HepG2 (cell line): ENCODE data around the gene OPN1SW. TPM values are rescaled to one million over a fixed set of nuclear protein-coding genes. Genes with fewer than 3 reads are reported as not detected.

Experiments
- ATAC-seq: fragments of 200-7000 bp; cut with Tn5 transposase; 3 replicates; pipeline ENCODE4 v1.9.1; 2020; ENCODE audit warnings: mild to moderate bottlenecking, moderate library complexity
- BruUV-seq: library from RNA; stranded (reverse); fragments of 400-500 nt; replicated peaks from 2 replicates; lab custom pipeline; 2021; lab: Mats Ljungman, UMichigan
- CTCF ChIA-PET: fragments of 300-600 bp; formaldehyde crosslinking; extraction: SDS; loops from one replicate; lab custom pipeline; 2021; ENCODE audit warnings: low total read pairs, inconsistent platforms, low intra/inter-chr PET ratio; lab: Yijun Ruan, JAX
- POLR2A ChIA-PET: fragments of 350-600 bp; sonication (Branson Sonifier 250); formaldehyde crosslinking; loops from one replicate; lab custom pipeline; 2020; ENCODE audit warnings: antibody characterized with exemption, inconsistent platforms; lab: Yijun Ruan, JAX
- DNase-seq: peaks from one replicate; pipeline ENCODE4 v3.0.0-alpha.2; 2015; ENCODE audit warnings: low spot score
- FAIRE-seq: peaks from 3 replicates; lab custom pipeline; 2011; peaks lifted over from hg19 to GRCh38; lab: Jason Lieb, UNC
- H2AFZ ChIP-seq: one replicate; pipeline ENCODE4 v1.6.1; 2011; ENCODE audit warnings: low read length, inconsistent platforms
- H3K27ac ChIP-seq: fragments of 300-600 bp; 3 replicates; pipeline ENCODE4 v1.8.0; 2011; ENCODE audit warnings: mixed run types, mild to moderate bottlenecking, mixed read lengths, low read length, inconsistent platforms; ENCODE audit not compliant: insufficient read depth; ENCODE audit errors: extremely low read length
- H3K27me3 ChIP-seq, 2 experiments: fragments of 200-600 bp in 1 of 2; 2 replicates in 1 of 2; 3 replicates in 1 of 2; pipeline versions ENCODE4 v1.6.0 to v1.8.0; 2011; ENCODE audit warnings: low read length in 2 of 2, mild to moderate bottlenecking in 2 of 2, moderate library complexity in 2 of 2, inconsistent platforms in 1 of 2; ENCODE audit not compliant: insufficient read depth in 2 of 2, control insufficient read depth in 1 of 2
- H3K36me3 ChIP-seq, 2 experiments: fragments of 200-600 bp in 1 of 2; replicated peaks in 1 of 2; 2 replicates in 1 of 2; 3 replicates in 1 of 2; pipeline versions ENCODE4 v1.5.1 to v1.8.0; 2011; ENCODE audit warnings: low read length in 2 of 2, inconsistent platforms in 1 of 2; ENCODE audit not compliant: insufficient read depth in 2 of 2, control insufficient read depth in 1 of 2
- H3K4me1 ChIP-seq: 2 replicates; pipeline ENCODE4 v1.5.1; 2012; ENCODE audit warnings: low read length, inconsistent platforms; ENCODE audit not compliant: insufficient read depth
- H3K4me2 ChIP-seq: 2 replicates; pipeline ENCODE4 v1.6.0; 2011; ENCODE audit warnings: low read depth, low read length, inconsistent platforms
- H3K4me3 ChIP-seq, 3 experiments: fragments of 200-600 bp in 1 of 3; sonication (generic), shearing (Covaris generic) in 1 of 3; replicated peaks in 1 of 3; 2 replicates each; pipeline ENCODE4 v1.5.1; 2011 to 2016; ENCODE audit warnings: low read length in 3 of 3, inconsistent platforms in 2 of 3, low read depth in 2 of 3, mild to moderate bottlenecking in 2 of 3, control low read depth in 1 of 3, mixed read lengths in 1 of 3; ENCODE audit not compliant: insufficient read depth in 1 of 3
- H3K79me2 ChIP-seq: one replicate; pipeline ENCODE4 v1.6.1; 2011; ENCODE audit warnings: low read length, inconsistent platforms; ENCODE audit not compliant: insufficient read depth
- H3K9ac ChIP-seq: 2 replicates; pipeline ENCODE4 v1.6.0; 2011; ENCODE audit warnings: mild to moderate bottlenecking, low read depth, low read length, inconsistent platforms; ENCODE audit not compliant: insufficient read depth
- H3K9me3 ChIP-seq: 2 replicates; pipeline ENCODE4 v1.5.1; 2012; ENCODE audit warnings: mild to moderate bottlenecking, low read length
- H4K20me1 ChIP-seq: 2 replicates; pipeline ENCODE4 v1.6.0; 2011; ENCODE audit warnings: inconsistent platforms, mild to moderate bottlenecking, low read length, moderate library complexity; ENCODE audit not compliant: insufficient read depth
- ELF3 ChIP-seq: IDR thresholded peaks from 2 replicates; pipeline ENCODE4 v1.6.1; 2016; ENCODE audit warnings: missing genetic modification reagents, missing compliant biosample characterization
- KDM4B ChIP-seq: sonication (generic); formaldehyde crosslinking; IDR thresholded peaks from 2 replicates; pipeline ENCODE4 v1.4.0; 2020; ENCODE audit warnings: missing genetic modification reagents
- MAFF ChIP-seq: IDR thresholded peaks from 2 replicates; pipeline ENCODE4 v1.6.1; 2011; ENCODE audit warnings: low read depth, low read length, improper control_type of control experiment
- MAFK ChIP-seq, 2 experiments: IDR thresholded peaks in 1 of 2; conservative IDR thresholded peaks in 1 of 2; 2 replicates each; pipeline ENCODE4 v1.6.1; 2011; ENCODE audit warnings: improper control_type of control experiment in 2 of 2, low read length in 2 of 2
- NFKBIZ ChIP-seq: IDR thresholded peaks from 2 replicates; pipeline ENCODE4 v1.6.1; 2018; ENCODE audit warnings: missing genetic modification reagents, missing compliant biosample characterization
- POLR2AphosphoS5 ChIP-seq: IDR thresholded peaks from 2 replicates; pipeline ENCODE4 v1.6.1; 2012; ENCODE audit warnings: low read depth, low read length
- ZFYVE20 ChIP-seq: sonication (generic); formaldehyde crosslinking; IDR thresholded peaks from 2 replicates; pipeline ENCODE4 v1.8.0; 2023; ENCODE audit warnings: low read depth, mild to moderate bottlenecking, moderate library complexity, missing genetic modification reagents, borderline replicate concordance
- ZNF589 ChIP-seq: sonication (generic); formaldehyde crosslinking; conservative IDR thresholded peaks from 2 replicates; pipeline ENCODE4 v1.8.0; 2022; ENCODE audit warnings: mild to moderate bottlenecking, moderate library complexity, missing genetic modification reagents
- ZNF598 ChIP-seq: sonication (generic); formaldehyde crosslinking; IDR thresholded peaks from 2 replicates; pipeline ENCODE4 v1.5.1; 2020; ENCODE audit warnings: mild to moderate bottlenecking, missing genetic modification reagents, borderline replicate concordance
- ZNF713 ChIP-seq: sonication (generic); formaldehyde crosslinking; IDR thresholded peaks from 2 replicates; pipeline ENCODE4 v1.4.0; 2020; ENCODE audit warnings: mild to moderate bottlenecking, missing genetic modification reagents
- ZNF746 ChIP-seq: sonication (generic); formaldehyde crosslinking; IDR thresholded peaks from 2 replicates; pipeline ENCODE4 v1.8.0; 2022; ENCODE audit warnings: mild to moderate bottlenecking, missing genetic modification reagents
- ZSCAN9 ChIP-seq: IDR thresholded peaks from 2 replicates; pipeline ENCODE4 v1.6.1; 2016; ENCODE audit warnings: borderline replicate concordance
- WGBS: methylation state at CpG from one replicate; pipeline ENCODE4 v1.1.6; 2017; ENCODE audit warnings: low lambda C conversion rate; 5-methylcytosine and 5-hydroxymethylcytosine counted together
- in situ Hi-C: cut with HindIII; loops from 2 replicates; pipeline ENCODE4 v1.10.0; 2017; ENCODE audit warnings: low pct_unique_long_range_greater_than_20kb; ENCODE audit not compliant: extremely low pct_ligation_motif_present
- intact Hi-C: fragments of 100-400 bp; cut with micrococcal nuclease; formaldehyde crosslinking; loops from one replicate; pipeline ENCODE4 v1.10.0; 2022; ENCODE audit not compliant: unreplicated experiment
- polyA plus RNA-seq, 8 experiments: library from polyadenylated mRNA; depleted of rRNA in 3 of 8; stranded (reverse) in 7 of 8; unstranded in 1 of 8; fragments of >200 nt; fragmentation: Illumina TruSeq in 4 of 8; extraction: Trizol in 4 of 8; gene quantifications; 2 replicates each; pipeline versions ENCODE4 v1.2.1 to v1.2.3, GENCODE V29; 2011 to 2016; ENCODE audit warnings: low read depth in 4 of 8, missing spikeins in 1 of 8, mixed read lengths in 1 of 8; ENCODE audit not compliant: insufficient read depth in 1 of 8
- total RNA-seq, 5 experiments: library from RNA; depleted of rRNA; stranded (reverse); fragments of >200 nt; fragmentation: Illumina TruSeq; extraction: Trizol; gene quantifications; 2 replicates each; pipeline ENCODE4 v1.2.3, GENCODE V29; 2016; ENCODE audit warnings: low read depth in 1 of 5
- TF ChIP-seq, protein P1 (sequence below): sonication (generic); formaldehyde crosslinking; IDR thresholded peaks from 2 replicates; pipeline ENCODE4 v1.5.0; 2020; ENCODE audit warnings: mild to moderate bottlenecking, missing genetic modification reagents
- TF ChIP-seq, protein P2 (sequence below): sonication (generic); formaldehyde crosslinking; IDR thresholded peaks from 2 replicates; pipeline ENCODE4 v1.5.0; 2020; ENCODE audit warnings: mild to moderate bottlenecking, missing genetic modification reagents

The OPN1SW gene
- total and polyA plus RNA-seq, 2 of the 13 experiments (the other 11 are each of a cell fraction or from before 2014, with no cell fraction given) = not detected

DNA sequence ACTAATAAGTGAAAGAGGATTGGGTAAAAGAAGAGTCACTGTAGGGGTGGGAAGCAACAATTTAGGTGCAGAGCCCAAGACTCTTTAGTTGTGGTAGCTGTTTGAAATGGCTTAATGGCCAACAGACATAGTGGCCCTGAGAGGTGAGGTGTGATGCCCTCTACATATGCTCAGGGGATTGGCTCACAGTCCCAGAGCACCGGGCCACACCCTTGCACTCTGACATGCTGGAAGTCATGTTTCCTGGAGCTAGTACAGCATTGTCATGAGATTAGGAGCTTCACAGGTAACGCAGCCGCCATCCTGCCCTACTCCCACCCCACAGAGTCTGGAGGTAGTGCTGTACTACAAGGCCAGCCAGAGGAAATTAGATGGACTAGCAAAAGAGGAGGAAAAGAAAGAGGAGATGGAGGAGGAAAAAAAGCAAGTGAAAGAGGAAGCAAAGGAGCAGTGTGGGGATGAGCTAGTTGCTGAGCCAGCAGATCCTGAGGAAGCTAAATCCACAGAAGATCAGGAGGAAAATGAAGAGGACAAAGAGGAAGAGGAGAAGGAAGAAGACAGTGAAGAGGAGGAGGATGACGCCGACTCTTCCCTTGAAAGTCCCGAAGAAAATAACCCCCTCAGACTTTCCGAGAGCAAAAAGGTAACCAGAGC lies 39.8 kb upstream of the OPN1SW start:
- DNase-seq = no peak

More for the DNA sequence above, 39.8 kb upstream of the OPN1SW start:
- TF ChIP-seq NFKBIZ (CRISPR knock-in tag) = no peak
- TF ChIP-seq KDM4B (CRISPR knock-in tag) = no peak
- TF ChIP-seq, protein P1, sequence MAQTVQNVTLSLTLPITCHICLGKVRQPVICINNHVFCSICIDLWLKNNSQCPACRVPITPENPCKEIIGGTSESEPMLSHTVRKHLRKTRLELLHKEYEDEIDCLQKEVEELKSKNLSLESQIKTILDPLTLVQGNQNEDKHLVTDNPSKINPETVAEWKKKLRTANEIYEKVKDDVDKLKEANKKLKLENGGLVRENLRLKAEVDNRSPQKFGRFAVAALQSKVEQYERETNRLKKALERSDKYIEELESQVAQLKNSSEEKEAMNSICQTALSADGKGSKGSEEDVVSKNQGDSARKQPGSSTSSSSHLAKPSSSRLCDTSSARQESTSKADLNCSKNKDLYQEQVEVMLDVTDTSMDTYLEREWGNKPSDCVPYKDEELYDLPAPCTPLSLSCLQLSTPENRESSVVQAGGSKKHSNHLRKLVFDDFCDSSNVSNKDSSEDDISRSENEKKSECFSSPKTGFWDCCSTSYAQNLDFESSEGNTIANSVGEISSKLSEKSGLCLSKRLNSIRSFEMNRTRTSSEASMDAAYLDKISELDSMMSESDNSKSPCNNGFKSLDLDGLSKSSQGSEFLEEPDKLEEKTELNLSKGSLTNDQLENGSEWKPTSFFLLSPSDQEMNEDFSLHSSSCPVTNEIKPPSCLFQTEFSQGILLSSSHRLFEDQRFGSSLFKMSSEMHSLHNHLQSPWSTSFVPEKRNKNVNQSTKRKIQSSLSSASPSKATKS (CRISPR knock-in tag) = no peak
- no peak for TF ChIP-seq ZNF746
- TF ChIP-seq MAFK (conservative IDR thresholded peaks at IDR 0.05 in 1 of 2, IDR thresholded peaks at IDR 0.05 in 1 of 2; ENCODE audit: low read length in 2 of 2) = peak; percentile 35 to 55; a peak in 3 of 4 replicates
- TF ChIP-seq ELF3 (CRISPR knock-in tag) = no peak
- no peak for TF ChIP-seq ZNF589 (CRISPR knock-in tag)
- no peak for TF ChIP-seq POLR2AphosphoS5
- TF ChIP-seq, protein P2, sequence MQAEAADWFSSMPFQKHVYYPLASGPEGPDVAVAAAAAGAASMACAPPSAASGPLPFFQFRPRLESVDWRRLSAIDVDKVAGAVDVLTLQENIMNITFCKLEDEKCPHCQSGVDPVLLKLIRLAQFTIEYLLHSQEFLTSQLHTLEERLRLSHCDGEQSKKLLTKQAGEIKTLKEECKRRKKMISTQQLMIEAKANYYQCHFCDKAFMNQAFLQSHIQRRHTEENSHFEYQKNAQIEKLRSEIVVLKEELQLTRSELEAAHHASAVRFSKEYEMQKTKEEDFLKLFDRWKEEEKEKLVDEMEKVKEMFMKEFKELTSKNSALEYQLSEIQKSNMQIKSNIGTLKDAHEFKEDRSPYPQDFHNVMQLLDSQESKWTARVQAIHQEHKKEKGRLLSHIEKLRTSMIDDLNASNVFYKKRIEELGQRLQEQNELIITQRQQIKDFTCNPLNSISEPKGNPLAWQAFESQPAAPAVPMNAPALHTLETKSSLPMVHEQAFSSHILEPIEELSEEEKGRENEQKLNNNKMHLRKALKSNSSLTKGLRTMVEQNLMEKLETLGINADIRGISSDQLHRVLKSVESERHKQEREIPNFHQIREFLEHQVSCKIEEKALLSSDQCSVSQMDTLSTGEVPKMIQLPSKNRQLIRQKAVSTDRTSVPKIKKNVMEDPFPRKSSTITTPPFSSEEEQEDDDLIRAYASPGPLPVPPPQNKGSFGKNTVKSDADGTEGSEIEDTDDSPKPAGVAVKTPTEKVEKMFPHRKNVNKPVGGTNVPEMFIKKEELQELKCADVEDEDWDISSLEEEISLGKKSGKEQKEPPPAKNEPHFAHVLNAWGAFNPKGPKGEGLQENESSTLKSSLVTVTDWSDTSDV (CRISPR knock-in tag) = no peak
- TF ChIP-seq ZNF598 (CRISPR knock-in tag) = no peak
- 0 out of 2 replicates have a peak, but pooled peaks have one; percentile 24 for TF ChIP-seq MAFF
- TF ChIP-seq ZFYVE20 (CRISPR knock-in tag) = no peak
- no peak for TF ChIP-seq ZSCAN9 (CRISPR knock-in tag)
- TF ChIP-seq ZNF713 (CRISPR knock-in tag) = no peak
- FAIRE-seq (no peak), ATAC-seq (no peak)
- Histone ChIP-seq H3K36me3 (no peaks in the 10 kb centered on the region), H2AFZ (no peak overlapping the region), H3K9ac (no peak overlapping the region), H3K27me3 (peaks cover 4 to 67% of the 10 kb centered on the region in 2 experiments; a peak in 4 of 5 replicates), H4K20me1 (no peaks in the 10 kb centered on the region; the same call in 1 of the 2 replicates), H3K27ac (no peak overlapping the region), H3K79me2 (no peaks in the 10 kb centered on the region), H3K4me1 (no peaks in the 10 kb centered on the region), H3K4me2 (no peak overlapping the region), H3K4me3 (no peak overlapping the region), H3K9me3 (no peaks in the 10 kb centered on the region)
- BruUV-seq = no TSS peak
- ChIA-PET POLR2A (no interaction called here), CTCF (no interaction called here)
- 56% methylated on average over 7 of the region's 7 CpGs for WGBS
- in situ Hi-C loops (no loop called here), intact Hi-C loops (no loop called here)
